VCaP (cell line): ENCODE measurements around the gene PIGU.
A peak's percentile ranks its signal among the peaks of the same experiment; 100 is the strongest.

Experiments
- H3K27ac ChIP-seq: fragments of 450-650 bp; 2 replicates; pipeline ENCODE4 v1.5.1; 2017
- TF ChIP-seq, protein P1 (sequence below): fragments of 450-650 bp; conservative IDR thresholded peaks from 2 replicates; pipeline ENCODE4 v1.5.1; 2017; ENCODE audit warnings: mild to moderate bottlenecking, moderate library complexity

PIGU gene

DNA sequence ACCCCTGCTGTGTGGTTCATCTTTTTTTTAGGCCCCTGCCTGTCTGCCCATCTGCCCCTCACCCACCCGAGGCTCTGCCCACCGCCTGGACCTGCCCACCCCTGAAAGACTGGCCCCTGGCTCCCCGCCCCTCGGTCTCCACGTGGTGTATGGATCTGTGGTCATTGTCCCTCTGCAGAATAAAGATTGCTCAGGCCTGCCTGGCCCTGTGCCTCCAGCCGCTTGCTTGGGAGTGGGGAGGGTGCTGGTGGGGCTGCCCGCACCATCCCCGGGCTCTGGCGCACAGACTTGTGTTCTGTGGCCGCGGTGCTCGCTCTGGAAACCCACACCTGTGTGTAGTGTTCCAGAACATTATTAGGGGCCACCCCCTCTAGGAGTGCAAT, 116.8 kb downstream of the PIGU start:
- H3K27ac ChIP-seq: no peak overlapping the region
- TF ChIP-seq, protein P1, sequence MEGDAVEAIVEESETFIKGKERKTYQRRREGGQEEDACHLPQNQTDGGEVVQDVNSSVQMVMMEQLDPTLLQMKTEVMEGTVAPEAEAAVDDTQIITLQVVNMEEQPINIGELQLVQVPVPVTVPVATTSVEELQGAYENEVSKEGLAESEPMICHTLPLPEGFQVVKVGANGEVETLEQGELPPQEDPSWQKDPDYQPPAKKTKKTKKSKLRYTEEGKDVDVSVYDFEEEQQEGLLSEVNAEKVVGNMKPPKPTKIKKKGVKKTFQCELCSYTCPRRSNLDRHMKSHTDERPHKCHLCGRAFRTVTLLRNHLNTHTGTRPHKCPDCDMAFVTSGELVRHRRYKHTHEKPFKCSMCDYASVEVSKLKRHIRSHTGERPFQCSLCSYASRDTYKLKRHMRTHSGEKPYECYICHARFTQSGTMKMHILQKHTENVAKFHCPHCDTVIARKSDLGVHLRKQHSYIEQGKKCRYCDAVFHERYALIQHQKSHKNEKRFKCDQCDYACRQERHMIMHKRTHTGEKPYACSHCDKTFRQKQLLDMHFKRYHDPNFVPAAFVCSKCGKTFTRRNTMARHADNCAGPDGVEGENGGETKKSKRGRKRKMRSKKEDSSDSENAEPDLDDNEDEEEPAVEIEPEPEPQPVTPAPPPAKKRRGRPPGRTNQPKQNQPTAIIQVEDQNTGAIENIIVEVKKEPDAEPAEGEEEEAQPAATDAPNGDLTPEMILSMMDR: no peak

DNA sequence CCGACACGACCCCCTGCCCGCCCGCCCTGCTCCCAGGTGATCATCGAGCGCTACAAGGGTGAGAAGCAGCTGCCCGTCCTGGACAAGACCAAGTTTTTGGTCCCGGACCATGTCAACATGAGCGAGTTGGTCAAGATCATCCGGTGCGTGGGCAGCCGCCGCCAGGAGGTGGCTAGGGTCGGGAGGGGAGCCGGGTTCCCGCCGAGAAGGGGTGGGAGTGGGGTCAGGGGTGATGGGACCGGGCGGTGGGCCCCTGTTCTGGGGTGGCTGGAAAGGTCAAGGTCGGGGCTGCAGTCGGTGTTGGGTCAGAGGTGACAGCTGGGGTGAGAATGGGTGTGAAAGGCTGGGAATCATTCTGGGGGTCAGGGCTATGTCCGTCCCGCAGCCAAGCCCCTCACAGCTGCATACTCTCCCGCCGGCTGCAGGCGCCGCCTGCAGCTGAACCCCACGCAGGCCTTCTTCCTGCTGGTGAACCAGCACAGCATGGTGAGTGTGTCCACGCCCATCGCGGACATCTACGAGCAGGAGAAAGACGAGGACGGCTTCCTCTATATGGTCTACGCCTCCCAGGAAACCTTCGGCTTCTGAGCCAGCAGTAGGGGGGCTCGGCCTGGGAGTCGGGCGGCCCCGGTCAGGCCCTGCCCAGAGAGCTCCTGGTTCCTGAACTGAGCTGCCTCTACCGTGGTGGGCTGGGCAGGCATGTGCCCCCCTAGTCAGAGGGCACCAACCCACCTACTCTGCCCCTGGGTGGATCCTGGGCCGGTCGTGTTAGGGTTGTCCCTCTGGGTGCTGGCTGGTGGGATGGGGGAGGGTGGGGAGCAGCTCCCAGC, 117.4 kb downstream of the PIGU start:
- peak overlapping the region; percentile 70 for H3K27ac ChIP-seq
- TF ChIP-seq, protein P1: no peak

DNA sequence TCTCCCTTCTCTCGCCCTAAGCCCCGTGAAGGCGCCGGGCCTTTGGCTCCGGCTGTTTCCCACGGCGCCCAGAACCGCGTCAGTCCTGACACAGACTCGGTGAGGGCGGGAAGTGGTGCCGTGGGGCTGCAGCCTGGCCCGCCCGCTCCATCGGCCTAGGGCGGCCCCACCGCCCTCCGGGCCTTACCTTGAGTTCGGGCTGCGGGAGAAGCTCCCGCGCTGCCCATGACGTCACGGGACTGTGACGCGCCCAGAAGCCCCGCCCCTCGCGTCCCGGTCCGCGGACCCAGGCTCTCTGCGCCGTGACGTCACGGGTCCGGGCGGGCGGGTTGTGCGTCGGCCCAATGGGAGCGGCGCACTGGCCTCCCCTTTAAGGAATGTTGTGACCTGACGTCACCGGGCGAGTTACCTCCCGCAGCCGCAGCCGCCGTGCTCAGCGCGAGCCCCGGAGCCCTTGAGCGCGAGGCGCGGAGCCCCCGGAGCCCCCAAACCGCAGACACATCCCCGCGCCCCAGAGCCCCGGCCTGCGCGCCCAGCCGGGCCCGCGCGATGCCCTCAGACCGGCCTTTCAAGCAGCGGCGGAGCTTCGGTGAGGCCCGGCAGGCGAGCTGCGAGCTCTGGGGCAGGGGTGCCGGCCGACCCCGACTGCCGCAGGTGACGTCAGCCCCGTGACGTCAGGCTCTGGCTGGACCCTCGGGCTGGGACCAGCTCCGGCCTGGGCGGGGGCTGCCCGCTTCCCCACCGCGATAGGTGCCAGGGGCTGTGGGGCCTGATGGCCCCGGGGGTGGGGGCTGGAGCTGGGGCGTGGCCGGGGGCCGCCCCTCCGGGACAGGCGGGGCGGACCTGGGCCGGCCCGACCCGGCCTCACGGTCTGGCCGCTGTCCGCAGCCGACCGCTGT, 118.3 kb downstream of the PIGU start, which contains the start of gene MAP1LC3A:
Gene MAP1LC3A, plus strand, starts transcription at position 399 of the 899 bp plus-strand sequence. Its CDS starts 151 bp downstream, at position 550.
- peak within 1 kb of the TSS; percentile 70 for H3K27ac ChIP-seq
- TF ChIP-seq, protein P1: no peak

- TF ChIP-seq, protein P1: no peak
- H3K27ac ChIP-seq: peak overlapping the region; percentile 70
These were observed 119.0 kb downstream of the PIGU start for GRCh38 chr20:34557936-34558319.

DNA sequence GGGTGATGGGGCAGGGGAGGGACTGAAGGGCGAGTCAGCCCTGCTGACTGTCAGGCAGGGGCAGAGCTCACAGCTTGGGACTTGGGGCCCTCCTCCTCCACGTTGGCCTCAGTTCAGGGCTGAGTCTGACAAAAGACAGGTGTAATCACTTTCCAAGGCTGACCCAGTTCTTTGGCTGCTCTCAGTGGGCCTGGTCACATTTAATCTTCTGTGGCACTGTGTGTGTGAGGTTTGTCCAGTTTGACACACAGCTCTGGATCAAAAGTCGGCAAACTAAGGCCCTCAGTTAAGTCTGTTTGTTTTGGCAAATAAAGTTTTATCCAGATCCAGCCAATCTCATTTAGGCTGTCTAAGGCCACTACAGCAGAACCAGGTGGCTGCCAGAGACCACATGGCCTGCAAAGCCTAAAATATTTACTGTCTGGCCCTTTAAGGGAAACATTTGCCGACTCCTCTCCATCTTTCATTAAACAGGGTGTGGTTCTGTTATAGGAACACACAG, 123.5 kb downstream of the PIGU start:
- H3K27ac ChIP-seq: peak overlapping the region; percentile 69
- TF ChIP-seq, protein P1: no peak

- H3K27ac ChIP-seq: peak overlapping the region; percentile 69
- TF ChIP-seq, protein P1: no peak
These were observed 124.3 kb downstream of the PIGU start for GRCh38 chr20:34552569-34552968.

GRCh38 chr20:34549929-34550305, 127.0 kb downstream of the PIGU start:
- TF ChIP-seq, protein P1: no peak
- H3K27ac ChIP-seq: no peak overlapping the region; the same call in 1 of the 2 replicates
